Adrenal gland (tissue), 12 donors: ENCODE results near the gene GPRC5C. TPM values are rescaled to one million over a fixed set of nuclear protein-coding genes. Genes with fewer than 3 reads are reported as not detected.

ENCODE experiments used
- DNase-seq, 7 donors: peaks; one replicate each; pipeline ENCODE4 v3.0.0-alpha.2; 2019 to 2020
- H3K27ac ChIP-seq, 5 donors: fragments of 200-600 bp; sonication (generic) in 4 of 5; 1 replicate in 3 of 5; 2 replicates in 2 of 5; pipeline versions ENCODE4 v1.5.1 to v1.8.0; 2016 to 2020; ENCODE audit warnings: mild to moderate bottlenecking in 1 of 5
- H3K27me3 ChIP-seq: fragments of 200-600 bp; 2 replicates; pipeline ENCODE4 v1.8.0; 2021
- H3K36me3 ChIP-seq, 2 donors: fragments of 200-600 bp; replicated peaks in 1 of 2; 1 replicate in 1 of 2; 2 replicates in 1 of 2; pipeline versions ENCODE4 v1.5.1 to v1.8.0; 2018 to 2022
- H3K4me1 ChIP-seq, 2 donors: fragments of 200-600 bp; replicated peaks in 1 of 2; 1 replicate in 1 of 2; 2 replicates in 1 of 2; pipeline versions ENCODE4 v1.5.1 to v1.8.0; 2018 to 2021
- H3K4me3 ChIP-seq, 4 donors: fragments of 200-600 bp; sonication (generic) in 3 of 4; one replicate each; pipeline ENCODE4 v1.5.1; 2016 to 2018
- H3K9me3 ChIP-seq, 3 donors: fragments of 200-600 bp; sonication (generic) in 1 of 3; replicated peaks in 1 of 3; 1 replicate in 2 of 3; 2 replicates in 1 of 3; pipeline versions ENCODE4 v1.5.1 to v1.8.0; 2016 to 2021
- POLR2A ChIP-seq, 2 donors: fragments of 450-650 bp; IDR thresholded peaks; one replicate each; pipeline ENCODE4 v1.6.1; 2017; ENCODE audit warnings: antibody characterized with exemption in 2 of 2, mild to moderate bottlenecking in 2 of 2, moderate library complexity in 1 of 2
- WGBS, 4 donors: extraction: QIAGEN DNeasy Blood & Tissue Kit in 2 of 4; methylation state at CpG; one replicate each; pipeline versions ENCODE4 v1.1.5 to v1.1.7; 2013 to 2017; 5-methylcytosine and 5-hydroxymethylcytosine counted together
- intact Hi-C, 2 donors: fragments of 100-400 bp; cut with DNase I; formaldehyde crosslinking; loops; one replicate each; pipeline versions ENCODE4 v1.14.1 to v1.15.0; 2022 to 2023
- polyA plus RNA-seq, 3 donors: library from polyadenylated mRNA; stranded (reverse); fragments of 200-250 nt in 2 of 3; fragments of 350-450 nt in 1 of 3; fragmentation: Illumina TruSeq in 1 of 3; extraction: RNeasy Lipid Tissue Mini Kit (QIAGEN cat#74804) in 1 of 3; gene quantifications; one replicate each; pipeline ENCODE4 v1.2.3, GENCODE V29; 2013 to 2014
- total RNA-seq, 9 donors: library from RNA; depleted of rRNA in 4 of 9; stranded (reverse); fragments of >200 nt in 4 of 9; fragments of 120-200 nt in 1 of 9; fragmentation: NEBNext Ultra II Directional in 1 of 9; extraction: Animal tissue kit (Norgen Biotek cat#: 25700) in 1 of 9; gene quantifications; one replicate each; pipeline versions ENCODE4 v1.1.0 to v1.2.4, GENCODE V29; 2013 to 2023
- TF ChIP-seq, protein P1 (sequence below), 6 experiments: fragments of 450-650 bp in 4 of 6; fragments of 200-600 bp in 2 of 6; sonication (generic) in 1 of 6; IDR thresholded peaks; 1 replicate in 5 of 6; 2 replicates in 1 of 6; pipeline versions ENCODE4 v1.5.1 to v1.8.0; 2016 to 2021; ENCODE audit warnings: antibody characterized with exemption in 6 of 6, mild to moderate bottlenecking in 2 of 6, moderate library complexity in 1 of 6
- donor health status: healthy with polysubstance abuse.
- donor health status: Bipolar disorder and iron deficiency.
- donor health status: DM: yes; HTN: yes; CAD: no.
- donor health status: DM: no; HTN: no; CAD: no.
- donor health status: DM: no; HTN: no; CAD: no.
- donor health status: DM: yes; HTN: yes; CAD: no.

Gene GPRC5C
- total and polyA plus RNA-seq, 12 donors, result 2.7 to 67.2 (median 30.5) TPM

DNA sequence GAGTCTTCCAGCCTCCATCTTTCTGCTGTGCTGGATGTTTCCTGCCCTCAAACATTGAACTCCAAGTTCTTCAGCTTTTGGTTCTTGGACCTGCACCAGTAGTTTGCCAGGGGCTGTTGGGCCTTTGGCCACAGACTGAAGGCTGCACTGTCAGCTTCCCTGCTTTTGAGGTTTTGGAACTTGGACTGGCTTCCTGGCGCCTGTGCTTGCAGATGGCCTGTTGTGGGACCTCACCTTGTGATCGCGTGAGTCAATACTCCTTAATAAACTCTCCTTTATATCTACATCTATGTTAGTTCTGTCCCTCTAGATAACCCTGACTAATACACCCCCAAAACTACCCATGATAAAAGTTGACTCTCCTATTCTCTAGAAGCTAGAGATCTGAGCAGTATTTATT, 26.9 kb downstream of the GPRC5C start:
- no peak overlapping the region for H3K27ac ChIP-seq
- peaks cover 5 to 13% of the 10 kb centered on the region in 2 donors for H3K4me1 ChIP-seq
- TF ChIP-seq POLR2A (IDR thresholded peaks at IDR 0.05), result no peak
- TF ChIP-seq, protein P1, sequence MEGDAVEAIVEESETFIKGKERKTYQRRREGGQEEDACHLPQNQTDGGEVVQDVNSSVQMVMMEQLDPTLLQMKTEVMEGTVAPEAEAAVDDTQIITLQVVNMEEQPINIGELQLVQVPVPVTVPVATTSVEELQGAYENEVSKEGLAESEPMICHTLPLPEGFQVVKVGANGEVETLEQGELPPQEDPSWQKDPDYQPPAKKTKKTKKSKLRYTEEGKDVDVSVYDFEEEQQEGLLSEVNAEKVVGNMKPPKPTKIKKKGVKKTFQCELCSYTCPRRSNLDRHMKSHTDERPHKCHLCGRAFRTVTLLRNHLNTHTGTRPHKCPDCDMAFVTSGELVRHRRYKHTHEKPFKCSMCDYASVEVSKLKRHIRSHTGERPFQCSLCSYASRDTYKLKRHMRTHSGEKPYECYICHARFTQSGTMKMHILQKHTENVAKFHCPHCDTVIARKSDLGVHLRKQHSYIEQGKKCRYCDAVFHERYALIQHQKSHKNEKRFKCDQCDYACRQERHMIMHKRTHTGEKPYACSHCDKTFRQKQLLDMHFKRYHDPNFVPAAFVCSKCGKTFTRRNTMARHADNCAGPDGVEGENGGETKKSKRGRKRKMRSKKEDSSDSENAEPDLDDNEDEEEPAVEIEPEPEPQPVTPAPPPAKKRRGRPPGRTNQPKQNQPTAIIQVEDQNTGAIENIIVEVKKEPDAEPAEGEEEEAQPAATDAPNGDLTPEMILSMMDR (IDR thresholded peaks at IDR 0.05), result no peak
- DNase-seq, result no peak
- intact Hi-C loops, result no loop called here
- no peak overlapping the region for H3K4me3 ChIP-seq
- no peaks in the 10 kb centered on the region for H3K36me3 ChIP-seq
- 62 to 92% (median 79%) methylated on average over 3 of the region's 3 CpGs for WGBS, 4 donors
- no peaks in the 10 kb centered on the region for H3K27me3 ChIP-seq
- no peaks in the 10 kb centered on the region for H3K9me3 ChIP-seq

DNA sequence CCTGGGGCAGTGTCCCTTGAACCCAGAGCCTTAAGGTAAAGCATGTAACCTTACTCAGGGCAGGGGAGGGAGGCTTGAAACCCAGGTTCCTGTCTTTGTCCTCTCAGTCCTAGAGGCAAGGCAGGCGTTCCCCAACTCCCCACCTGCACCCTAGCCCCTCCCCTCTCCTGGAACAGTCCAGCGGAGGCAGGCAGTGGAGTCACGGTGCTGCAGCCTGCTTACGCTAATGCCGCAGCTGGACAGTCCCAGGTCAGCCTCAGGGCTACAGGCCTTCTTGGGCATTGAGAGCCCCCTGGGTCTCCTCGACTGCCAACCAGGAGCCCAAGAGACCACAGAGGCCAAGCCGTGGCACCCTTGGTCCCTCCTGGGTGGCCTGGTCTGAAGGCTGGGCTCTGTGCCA, 27.7 kb downstream of the GPRC5C start:
- WGBS, 4 donors, result 58 to 78% (median 70%) methylated on average over 4 to 7 of the region's 7 CpGs
- Histone ChIP-seq H3K4me1 (peaks cover 2 to 8% of the 10 kb centered on the region in 2 donors), H3K36me3 (no peaks in the 10 kb centered on the region), H3K27ac (no peak overlapping the region), H3K9me3 (no peaks in the 10 kb centered on the region), H3K27me3 (no peaks in the 10 kb centered on the region), H3K4me3 (no peak overlapping the region)
- no peak for DNase-seq
- TF ChIP-seq, protein P1 (IDR thresholded peaks at IDR 0.05), result no peak
- no peak for TF ChIP-seq POLR2A (IDR thresholded peaks at IDR 0.05)
- intact Hi-C loops, result no loop called here

DNA sequence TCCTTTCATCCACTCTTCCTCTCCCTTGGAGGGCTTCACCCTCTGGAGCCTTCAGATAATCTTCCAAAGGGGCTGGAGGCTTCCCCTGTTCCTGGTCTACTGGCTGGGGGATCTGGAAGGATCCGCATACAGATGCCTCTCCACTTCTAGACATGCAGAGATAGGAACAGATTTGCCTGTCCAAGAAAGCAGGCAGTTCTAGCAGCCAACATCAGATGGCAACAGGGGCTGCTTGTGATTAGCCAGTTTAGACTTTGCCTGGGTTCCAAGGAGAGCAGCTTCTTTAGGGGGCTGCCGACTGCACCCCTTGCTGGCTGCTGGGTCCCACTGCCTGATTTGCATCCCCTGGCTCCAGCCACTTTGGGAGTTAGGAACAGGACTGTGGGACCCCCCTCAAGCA, 28.4 kb downstream of the GPRC5C start:
- no peak overlapping the region for H3K27ac ChIP-seq
- no peak for DNase-seq
- TF ChIP-seq, protein P1 (IDR thresholded peaks at IDR 0.05), result no peak
- TF ChIP-seq POLR2A (IDR thresholded peaks at IDR 0.05), result no peak

DNA sequence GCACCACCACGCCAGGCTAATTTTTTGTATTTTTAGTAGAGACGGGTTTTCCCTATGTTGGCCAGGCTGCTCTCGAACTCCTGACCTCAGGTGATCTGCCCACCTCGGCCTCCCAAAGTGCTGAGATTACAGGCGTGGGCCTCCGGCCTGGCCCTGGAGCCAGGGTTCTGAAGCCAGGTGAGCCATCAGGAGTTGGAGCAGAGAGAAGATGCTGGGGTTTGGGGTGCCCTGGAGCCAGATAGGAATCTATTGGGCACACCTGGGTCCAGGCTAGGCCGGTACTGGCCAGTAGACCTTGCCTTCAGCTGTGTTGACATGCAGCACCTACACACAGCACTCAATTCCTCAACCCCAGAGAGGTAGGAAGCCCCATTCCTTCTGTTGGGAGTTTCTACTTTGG, 29.1 kb downstream of the GPRC5C start:
- Histone ChIP-seq H3K27ac (no peak overlapping the region), H3K4me3 (no peak overlapping the region), H3K9me3 (no peaks in the 10 kb centered on the region), H3K27me3 (no peaks in the 10 kb centered on the region), H3K4me1 (peaks cover 0 to 3% of the 10 kb centered on the region in 2 donors), H3K36me3 (no peaks in the 10 kb centered on the region)
- WGBS, 4 donors, result 84 to 88% (median 85%) methylated on average over 7 of the region's 7 CpGs
- TF ChIP-seq, protein P1 (IDR thresholded peaks at IDR 0.05), result no peak
- no peak for TF ChIP-seq POLR2A (IDR thresholded peaks at IDR 0.05)
- DNase-seq, result no peak
- intact Hi-C loops, result no loop called here

More for the DNA sequence above, 28.4 kb downstream of the GPRC5C start:
- Histone ChIP-seq H3K36me3 (no peaks in the 10 kb centered on the region), H3K9me3 (no peaks in the 10 kb centered on the region), H3K4me1 (peaks cover 0 to 3% of the 10 kb centered on the region in 2 donors), H3K27me3 (no peaks in the 10 kb centered on the region), H3K4me3 (no peak overlapping the region)
- WGBS, 4 donors, result 40 to 100% (median 82%) methylated on average over 1 to 2 of the region's 2 CpGs
- intact Hi-C loops, result no loop called here
